Panc1 (cell line): ENCODE data around the gene SKAP1.

Experiments used
- CTCF ChIP-seq: fragments of 450-650 bp; IDR thresholded peaks from 2 replicates; pipeline ENCODE4 v1.5.1; 2017; ENCODE audit warnings: mild to moderate bottlenecking
- POLR2AphosphoS5 ChIP-seq: IDR thresholded peaks from 2 replicates; pipeline ENCODE4 v1.6.1; 2012; ENCODE audit warnings: mild to moderate bottlenecking, low read depth, low read length, moderate library complexity
- REST ChIP-seq, 2 experiments: IDR thresholded peaks; 2 replicates each; pipeline ENCODE4 v1.6.1; 2011 to 2012; ENCODE audit warnings: low read depth in 2 of 2, control low read depth in 1 of 2, low read length in 1 of 2, mild to moderate bottlenecking in 1 of 2, moderate library complexity in 1 of 2; ENCODE audit not compliant: insufficient read depth in 1 of 2
- SIN3A ChIP-seq: IDR thresholded peaks from 2 replicates; pipeline ENCODE4 v1.6.1; 2012; ENCODE audit warnings: low read depth, mild to moderate bottlenecking, low read length, moderate library complexity, borderline replicate concordance; ENCODE audit not compliant: insufficient read depth
- TCF7L2 ChIP-seq: IDR thresholded peaks from 2 replicates; pipeline ENCODE4 v1.6.1; 2011; ENCODE audit warnings: mild to moderate bottlenecking, low read depth, low read length, inconsistent platforms

- no peak for TF ChIP-seq CTCF
- no peak for TF ChIP-seq POLR2AphosphoS5
- no peak for TF ChIP-seq REST (IDR thresholded peaks at IDR 0.05; ENCODE audit: insufficient read depth in 1 of 2, low read depth in 2 of 2, low read length in 1 of 2)
- no peak for TF ChIP-seq SIN3A
- no peak for TF ChIP-seq TCF7L2
Measured at GRCh38 chr17:48093341-48094045, 336.5 kb downstream of the SKAP1 start.
